ENCODE data around the gene LAMC2. TPM values are rescaled to one million over a fixed set of nuclear protein-coding genes. Genes with fewer than 3 reads are reported as not detected.

LAMC2 gene
- total RNA-seq, 2 experiments from 2014 or later: not detected

GRCh38 chr1:183275322-183275721 is 89.3 kb downstream of the LAMC2 start:
- POLR2A ChIA-PET: no interaction called here
- DNase-seq (no peak), ATAC-seq (no peak)
- no peak overlapping the region for H3K4me3 Mint-ChIP-seq
- H3K27ac Mint-ChIP-seq: no peak overlapping the region
- H3K4me1 Mint-ChIP-seq (ENCODE audit: low read depth): peaks cover 3% of the 10 kb centered on the region
- no peaks in the 10 kb centered on the region for H3K9me3 Mint-ChIP-seq (ENCODE audit: insufficient read depth)
- H3K36me3 Mint-ChIP-seq (ENCODE audit: low read depth): no peaks in the 10 kb centered on the region
- no peaks in the 10 kb centered on the region for H3K27me3 Mint-ChIP-seq (ENCODE audit: low read depth)
- CTCF ChIA-PET: no interaction called here

DNA sequence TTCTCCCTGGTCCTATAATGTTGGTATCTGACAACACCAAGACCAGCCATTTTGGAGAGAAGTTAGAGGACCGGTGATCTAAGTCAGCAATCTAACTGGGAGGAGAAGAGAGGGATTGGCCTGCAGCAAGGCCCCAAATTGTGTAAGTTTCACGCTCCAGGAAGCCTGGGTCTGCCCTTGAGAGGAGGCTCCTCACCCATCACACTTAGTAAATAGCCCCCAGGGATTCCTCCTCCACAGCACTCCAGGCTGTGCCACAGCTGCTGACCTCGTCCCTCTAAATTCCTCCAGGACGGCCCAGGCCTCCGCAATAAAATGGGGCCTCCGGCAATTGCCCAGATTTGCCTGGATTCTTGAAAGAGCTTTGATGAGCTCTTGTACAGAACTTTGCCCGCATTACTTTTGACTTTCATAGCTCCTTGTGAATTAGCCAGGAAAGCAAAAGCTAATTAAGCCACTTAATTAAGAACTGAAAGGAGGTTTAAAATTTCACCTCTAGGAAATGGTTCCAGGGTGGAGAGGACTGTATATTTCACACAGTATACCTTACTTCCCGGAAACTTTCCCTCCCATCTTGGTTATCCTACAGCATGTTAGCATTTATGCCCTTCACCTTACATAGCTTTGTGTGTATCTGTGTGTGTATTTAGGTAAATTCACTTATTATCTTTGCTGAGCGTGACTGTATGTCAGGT is 90.5 kb downstream of the LAMC2 start:
- no peak overlapping the region for H3K27ac Mint-ChIP-seq
- peaks cover 3% of the 10 kb centered on the region for H3K4me1 Mint-ChIP-seq (ENCODE audit: low read depth)
- ChIA-PET POLR2A (no interaction called here), CTCF (no interaction called here)
- H3K36me3 Mint-ChIP-seq (ENCODE audit: low read depth): no peaks in the 10 kb centered on the region
- ATAC-seq (no peak), DNase-seq (no peak)
- H3K4me3 Mint-ChIP-seq: no peak overlapping the region
- no peaks in the 10 kb centered on the region for H3K9me3 Mint-ChIP-seq (ENCODE audit: insufficient read depth)
- no peaks in the 10 kb centered on the region for H3K27me3 Mint-ChIP-seq (ENCODE audit: low read depth)

DNA sequence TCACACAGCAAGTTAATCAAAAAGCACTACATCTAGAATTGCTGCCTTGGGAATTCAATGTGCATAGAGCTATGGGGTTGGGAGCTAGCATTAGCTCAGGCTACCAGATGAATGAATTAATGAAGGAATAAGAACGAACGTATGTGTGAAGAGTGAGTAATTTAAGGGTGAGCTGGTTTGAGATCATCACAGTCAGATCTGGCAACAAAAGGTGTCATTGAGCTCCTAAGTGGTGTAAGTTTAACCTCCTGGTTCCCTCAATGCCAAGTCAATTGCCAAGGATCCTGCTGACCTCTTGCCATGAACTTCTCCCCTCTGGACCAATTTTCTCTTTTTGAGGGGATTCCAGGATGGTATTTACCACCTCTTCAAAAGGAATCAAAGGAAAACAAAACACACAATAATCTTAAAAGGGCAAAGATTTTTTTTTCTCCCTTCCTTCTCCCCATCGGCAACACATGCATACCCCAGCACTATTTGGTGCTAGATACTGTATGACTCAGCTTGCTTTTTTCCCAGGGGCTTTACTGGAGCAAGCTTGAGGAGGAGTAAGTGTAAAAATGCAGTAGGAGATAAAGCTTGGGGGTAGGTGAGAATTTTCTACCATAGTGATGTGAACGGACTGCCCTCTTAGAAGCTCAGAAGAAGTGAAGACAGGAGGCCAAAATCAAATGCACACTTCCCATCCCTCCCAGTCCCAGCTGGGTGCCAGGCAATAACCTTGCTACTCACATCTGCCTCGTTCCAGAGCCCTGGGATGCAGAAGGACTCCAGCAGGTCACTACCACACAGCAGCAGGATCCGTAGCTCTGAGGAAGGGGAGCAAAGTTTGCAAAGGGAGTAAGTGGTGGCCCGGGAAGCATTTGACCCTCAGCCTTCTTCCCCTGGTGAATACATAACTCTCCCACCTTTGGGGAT is 92.0 kb downstream of the LAMC2 start:
- ChIA-PET CTCF (interaction anchor here (0.6 kb wide), 1 partner anchor 1135 kb away, joined by 3 read pairs; no protein-coding TSS in a partner anchor), POLR2A (no interaction called here)
- Mint-ChIP-seq H3K27me3 (ENCODE audit: low read depth) (no peaks in the 10 kb centered on the region), H3K9me3 (ENCODE audit: insufficient read depth) (no peaks in the 10 kb centered on the region), H3K4me1 (ENCODE audit: low read depth) (peaks cover 3% of the 10 kb centered on the region), H3K27ac (no peak overlapping the region), H3K4me3 (no peak overlapping the region), H3K36me3 (ENCODE audit: low read depth) (no peaks in the 10 kb centered on the region)
- no peak for ATAC-seq
- DNase-seq: no peak

DNA sequence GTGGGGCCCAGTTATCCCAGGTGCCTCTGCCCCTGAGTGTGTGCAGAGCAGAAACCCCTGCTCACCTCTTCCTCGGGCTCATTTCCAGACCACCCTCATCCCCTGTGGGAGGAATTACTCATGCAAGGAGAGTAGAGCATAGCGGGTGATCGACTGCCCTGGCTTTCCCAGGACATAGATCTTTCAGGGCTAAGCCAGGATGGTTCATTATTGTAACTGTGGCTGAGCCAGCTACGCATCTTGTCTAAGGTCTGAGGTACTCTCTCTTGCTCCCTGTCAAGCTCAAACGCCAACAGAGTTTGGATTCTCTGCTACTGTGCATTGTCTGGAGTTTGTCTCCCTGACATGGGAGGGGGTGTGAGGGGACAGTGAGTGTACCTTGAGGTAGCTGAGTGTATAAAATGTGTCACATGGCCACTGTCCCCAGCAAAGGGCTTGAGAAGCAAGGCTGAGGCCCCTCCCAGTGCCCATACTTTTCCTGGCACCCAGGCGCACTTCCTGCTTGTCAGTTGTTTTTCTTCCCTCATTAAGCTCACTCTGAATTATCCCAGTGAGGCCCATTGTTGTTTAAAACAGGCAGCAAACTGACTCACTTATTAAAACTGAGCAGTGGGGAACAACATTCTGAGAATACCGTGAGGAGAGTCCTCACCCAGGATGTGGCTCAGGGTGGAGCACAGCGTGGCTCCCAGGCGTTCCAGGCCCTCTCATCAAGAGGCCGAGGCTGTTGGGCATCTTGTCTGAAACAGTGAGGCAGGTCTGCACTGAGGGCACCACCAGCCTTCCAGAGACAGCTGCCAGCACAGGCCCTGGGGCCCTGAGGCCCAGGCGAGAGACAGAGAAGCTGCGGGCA is 92.9 kb downstream of the LAMC2 start:
- H3K27ac Mint-ChIP-seq: no peak overlapping the region
- H3K36me3 Mint-ChIP-seq (ENCODE audit: low read depth): no peaks in the 10 kb centered on the region
- no peak overlapping the region for H3K4me3 Mint-ChIP-seq
- no peaks in the 10 kb centered on the region for H3K9me3 Mint-ChIP-seq (ENCODE audit: insufficient read depth)
- no peaks in the 10 kb centered on the region for H3K27me3 Mint-ChIP-seq (ENCODE audit: low read depth)
- ChIA-PET CTCF (interaction anchor here (0.6 kb wide), 1 partner anchor 1135 kb away, joined by 3 read pairs; no protein-coding TSS in a partner anchor), POLR2A (no interaction called here)
- DNase-seq (no peak), ATAC-seq (no peak)
- H3K4me1 Mint-ChIP-seq (ENCODE audit: low read depth): peaks cover 3% of the 10 kb centered on the region

- H3K36me3 Mint-ChIP-seq (ENCODE audit: low read depth): no peaks in the 10 kb centered on the region
- ChIA-PET CTCF (interaction anchor here (1.2 kb wide), 1 partner anchor 16 kb away, joined by 3 read pairs; no protein-coding TSS in a partner anchor), POLR2A (no interaction called here)
- H3K4me1 Mint-ChIP-seq (ENCODE audit: low read depth): peaks cover 3% of the 10 kb centered on the region
- no peaks in the 10 kb centered on the region for H3K27me3 Mint-ChIP-seq (ENCODE audit: low read depth)
- H3K9me3 Mint-ChIP-seq (ENCODE audit: insufficient read depth): no peaks in the 10 kb centered on the region
- no peak overlapping the region for H3K4me3 Mint-ChIP-seq
- DNase-seq (no peak), ATAC-seq (no peak)
- H3K27ac Mint-ChIP-seq: no peak overlapping the region
Observed at GRCh38 chr1:183279835-183280234, 93.8 kb downstream of the LAMC2 start.

- Mint-ChIP-seq H3K4me1 (ENCODE audit: low read depth) (peaks cover 3% of the 10 kb centered on the region), H3K9me3 (ENCODE audit: insufficient read depth) (no peaks in the 10 kb centered on the region), H3K27me3 (ENCODE audit: low read depth) (no peaks in the 10 kb centered on the region), H3K27ac (no peak overlapping the region), H3K4me3 (no peak overlapping the region), H3K36me3 (ENCODE audit: low read depth) (no peaks in the 10 kb centered on the region)
- POLR2A ChIA-PET: no interaction called here
- ATAC-seq (no peak), DNase-seq (no peak)
- CTCF ChIA-PET: interaction anchor here (0.7 to 3.1 kb wide), 3 partner anchors 8 to 635 kb away, joined by 3 to 11 read pairs (median 3); no protein-coding TSS in a partner anchor
Observed at GRCh38 chr1:183281039-183281438, 95.0 kb downstream of the LAMC2 start.

GRCh38 chr1:183281553-183282091 is 95.6 kb downstream of the LAMC2 start:
- H3K4me3 Mint-ChIP-seq: no peak overlapping the region
- ChIA-PET CTCF (interaction anchor here (0.7 to 3.1 kb wide), 6 partner anchors 9 to 635 kb away, joined by 3 to 11 read pairs (median 4); no protein-coding TSS in a partner anchor), POLR2A (no interaction called here)
- peak; percentile 80 for DNase-seq
- ATAC-seq: peak; percentile 83
- H3K27ac Mint-ChIP-seq: no peak overlapping the region
- no peaks in the 10 kb centered on the region for H3K36me3 Mint-ChIP-seq (ENCODE audit: low read depth)
- H3K4me1 Mint-ChIP-seq (ENCODE audit: low read depth): peaks cover 3% of the 10 kb centered on the region
- no peaks in the 10 kb centered on the region for H3K9me3 Mint-ChIP-seq (ENCODE audit: insufficient read depth)
- no peaks in the 10 kb centered on the region for H3K27me3 Mint-ChIP-seq (ENCODE audit: low read depth)

DNA sequence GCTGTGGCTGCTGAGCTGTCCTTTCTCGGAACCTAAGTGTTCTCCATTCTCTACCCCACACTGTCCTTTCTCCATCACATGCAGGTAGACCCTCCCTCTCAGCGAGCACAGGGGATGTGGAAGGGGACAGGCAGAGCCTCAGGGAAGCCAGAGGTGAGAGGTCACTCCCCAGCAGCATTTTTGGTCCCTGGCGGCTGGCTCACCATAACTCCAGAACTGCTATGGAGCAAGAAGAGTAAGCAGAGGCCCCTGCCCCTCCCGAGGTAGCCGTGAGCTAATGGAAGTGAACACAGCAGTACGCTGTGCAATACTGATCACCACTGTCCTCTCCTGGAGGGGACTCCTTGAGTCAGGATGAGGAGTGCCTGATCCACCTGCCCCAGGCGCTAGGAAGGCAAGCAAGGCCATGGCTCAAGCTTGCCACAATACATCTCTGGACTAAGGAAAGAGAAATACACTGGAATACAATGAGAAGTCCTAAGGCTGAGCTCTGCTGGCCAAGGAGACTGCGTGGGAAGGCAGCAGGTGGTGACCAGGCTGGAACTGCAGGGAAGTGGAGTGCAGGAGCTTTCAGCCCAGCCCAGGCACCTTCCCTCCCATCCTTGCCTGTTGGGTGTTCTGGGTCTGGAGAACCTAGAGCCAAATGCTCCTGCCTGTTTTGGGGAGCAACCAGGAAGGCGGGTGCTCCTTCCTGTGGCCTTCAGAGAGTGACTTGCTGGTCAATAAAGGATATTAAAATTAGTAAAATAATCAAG is 96.2 kb downstream of the LAMC2 start:
- ATAC-seq: no peak

DNA sequence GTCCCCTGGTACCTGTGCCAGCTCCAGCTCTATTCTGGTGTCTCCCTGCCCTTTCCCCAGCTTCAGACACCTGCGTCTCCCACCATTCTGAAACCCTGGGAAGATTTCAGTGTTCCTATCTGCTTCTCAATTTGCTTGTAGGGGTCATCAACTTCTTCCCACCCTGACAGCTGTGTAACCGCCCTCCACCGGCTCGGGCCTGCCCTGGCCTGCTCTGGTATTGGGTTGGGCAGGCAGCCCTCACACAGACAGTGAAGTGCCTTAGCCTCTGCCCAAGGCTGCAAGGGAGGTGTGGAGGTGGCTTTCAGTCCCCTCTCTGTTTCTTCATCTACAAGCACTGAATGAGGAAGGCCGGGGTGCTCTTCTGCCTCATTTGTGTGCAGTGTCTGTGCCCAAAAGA is 97.2 kb downstream of the LAMC2 start:
- ATAC-seq: no peak

More for the DNA sequence above, 96.2 kb downstream of the LAMC2 start:
- Mint-ChIP-seq H3K27me3 (ENCODE audit: low read depth) (no peaks in the 10 kb centered on the region), H3K27ac (no peak overlapping the region), H3K36me3 (ENCODE audit: low read depth) (no peaks in the 10 kb centered on the region), H3K9me3 (ENCODE audit: insufficient read depth) (no peaks in the 10 kb centered on the region), H3K4me1 (ENCODE audit: low read depth) (peaks cover 3% of the 10 kb centered on the region), H3K4me3 (no peak overlapping the region)
- ChIA-PET CTCF (interaction anchor here (0.7 to 3.1 kb wide), 4 partner anchors 28 to 634 kb away, joined by 3 to 11 read pairs (median 6); no protein-coding TSS in a partner anchor), POLR2A (no interaction called here)
- DNase-seq: no peak

DNA sequence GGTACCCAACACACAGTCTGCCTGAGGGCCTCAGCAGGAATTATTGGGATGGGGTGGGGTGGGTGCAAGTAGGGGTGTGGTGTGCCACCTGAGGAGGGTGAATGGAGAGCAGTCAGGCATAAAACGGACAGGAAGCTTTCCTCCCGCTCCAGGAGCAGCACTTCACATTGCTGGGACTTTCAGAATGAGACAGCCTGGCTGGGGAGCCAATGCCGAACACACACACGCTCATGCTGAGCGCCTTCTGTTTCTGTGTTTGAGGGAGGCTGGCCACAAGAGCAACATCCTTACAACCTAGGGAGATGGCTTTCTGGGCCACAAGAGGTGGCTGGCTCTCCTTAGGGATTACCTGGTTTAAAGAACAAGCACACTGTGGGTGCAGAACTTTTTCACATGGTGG is 98.0 kb downstream of the LAMC2 start:
- Mint-ChIP-seq H3K4me3 (no peak overlapping the region), H3K27ac (no peak overlapping the region), H3K27me3 (ENCODE audit: low read depth) (no peaks in the 10 kb centered on the region), H3K9me3 (ENCODE audit: insufficient read depth) (no peaks in the 10 kb centered on the region), H3K36me3 (ENCODE audit: low read depth) (no peaks in the 10 kb centered on the region), H3K4me1 (ENCODE audit: low read depth) (peaks cover 3% of the 10 kb centered on the region)
- POLR2A ChIA-PET: no interaction called here
- CTCF ChIA-PET: no interaction called here
- DNase-seq: no peak
- ATAC-seq: no peak

More for the DNA sequence above, 97.2 kb downstream of the LAMC2 start:
- Mint-ChIP-seq H3K4me3 (no peak overlapping the region), H3K27ac (no peak overlapping the region), H3K27me3 (ENCODE audit: low read depth) (no peaks in the 10 kb centered on the region), H3K9me3 (ENCODE audit: insufficient read depth) (no peaks in the 10 kb centered on the region), H3K36me3 (ENCODE audit: low read depth) (no peaks in the 10 kb centered on the region), H3K4me1 (ENCODE audit: low read depth) (peaks cover 3% of the 10 kb centered on the region)
- CTCF ChIA-PET: interaction anchor here (3.1 kb wide), 1 partner anchor 633 kb away, joined by 11 read pairs; no protein-coding TSS in a partner anchor
- DNase-seq: no peak
- POLR2A ChIA-PET: no interaction called here

DNA sequence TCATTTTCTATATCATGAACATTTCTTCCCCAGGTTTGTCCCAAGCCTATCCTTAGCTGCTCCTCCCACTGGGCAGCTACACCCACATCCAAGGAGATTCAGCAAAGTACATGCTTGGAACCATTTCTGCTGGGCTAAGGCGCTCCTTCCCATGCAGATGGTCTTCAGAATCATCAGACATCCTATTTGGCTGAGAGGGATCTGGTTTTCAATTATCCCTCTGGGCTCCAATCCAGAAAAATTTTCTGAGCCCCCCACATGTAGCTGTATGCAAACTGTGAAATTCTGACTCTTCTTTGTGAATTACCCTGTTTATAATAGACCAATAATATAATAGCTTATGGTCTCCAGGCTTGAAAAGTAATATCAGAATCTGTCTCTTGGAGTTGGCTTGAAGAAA is 99.2 kb downstream of the LAMC2 start:
- no peak overlapping the region for H3K4me3 Mint-ChIP-seq
- no peak overlapping the region for H3K27ac Mint-ChIP-seq
- no peak for ATAC-seq
- no peaks in the 10 kb centered on the region for H3K9me3 Mint-ChIP-seq (ENCODE audit: insufficient read depth)
- POLR2A ChIA-PET: no interaction called here
- no peaks in the 10 kb centered on the region for H3K4me1 Mint-ChIP-seq (ENCODE audit: low read depth)
- DNase-seq: no peak
- CTCF ChIA-PET: no interaction called here
- no peaks in the 10 kb centered on the region for H3K36me3 Mint-ChIP-seq (ENCODE audit: low read depth)
- no peaks in the 10 kb centered on the region for H3K27me3 Mint-ChIP-seq (ENCODE audit: low read depth)
